Astrocyte (in vitro differentiated cells and primary cell): ENCODE measurements around the gene JAK3.

ENCODE experiments used
- EZH2 ChIP-seq: IDR thresholded peaks from 2 replicates; pipeline ENCODE4 v1.6.1; 2012; ENCODE audit warnings: mild to moderate bottlenecking, low read length, inconsistent platforms; ENCODE audit not compliant: insufficient read depth
- TF ChIP-seq, protein P1 (sequence below): IDR thresholded peaks from 2 replicates; pipeline ENCODE4 v1.5.1; 2011; ENCODE audit warnings: low read depth, mild to moderate bottlenecking, inconsistent platforms, low read length, moderate library complexity; ENCODE audit not compliant: insufficient read depth

DNA sequence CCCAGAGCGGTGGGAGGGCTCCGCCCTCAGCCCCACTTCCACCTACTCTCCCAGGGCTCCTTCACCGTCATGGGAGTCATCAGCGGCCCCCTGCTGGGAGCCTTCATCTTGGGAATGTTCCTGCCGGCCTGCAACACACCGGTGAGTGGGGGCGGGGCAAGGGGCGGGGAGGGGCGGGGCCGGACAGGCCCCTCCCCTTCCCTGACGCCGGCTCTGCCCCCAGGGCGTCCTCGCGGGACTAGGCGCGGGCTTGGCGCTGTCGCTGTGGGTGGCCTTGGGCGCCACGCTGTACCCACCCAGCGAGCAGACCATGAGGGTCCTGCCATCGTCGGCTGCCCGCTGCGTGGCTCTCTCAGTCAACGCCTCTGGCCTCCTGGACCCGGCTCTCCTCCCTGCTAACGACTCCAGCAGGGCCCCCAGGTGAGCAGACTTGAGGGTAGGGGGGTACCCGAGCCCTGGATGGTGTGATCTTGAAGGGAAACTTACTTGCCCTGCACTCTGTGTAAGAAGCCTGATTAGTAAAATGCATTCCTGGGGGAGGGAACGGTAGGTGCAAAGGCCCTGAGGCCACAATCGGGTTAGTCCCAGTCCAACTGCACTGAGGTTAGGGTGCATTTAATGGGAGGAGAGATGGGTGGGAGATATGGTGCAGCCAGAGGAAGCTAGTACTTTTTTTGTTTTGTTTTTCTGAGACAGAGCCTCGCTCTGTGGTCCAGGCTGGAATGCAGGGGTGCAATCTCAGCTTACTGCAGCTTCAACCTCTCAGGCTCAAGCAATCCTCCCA is 36.0 kb upstream of the JAK3 start:
- TF ChIP-seq, protein P1, sequence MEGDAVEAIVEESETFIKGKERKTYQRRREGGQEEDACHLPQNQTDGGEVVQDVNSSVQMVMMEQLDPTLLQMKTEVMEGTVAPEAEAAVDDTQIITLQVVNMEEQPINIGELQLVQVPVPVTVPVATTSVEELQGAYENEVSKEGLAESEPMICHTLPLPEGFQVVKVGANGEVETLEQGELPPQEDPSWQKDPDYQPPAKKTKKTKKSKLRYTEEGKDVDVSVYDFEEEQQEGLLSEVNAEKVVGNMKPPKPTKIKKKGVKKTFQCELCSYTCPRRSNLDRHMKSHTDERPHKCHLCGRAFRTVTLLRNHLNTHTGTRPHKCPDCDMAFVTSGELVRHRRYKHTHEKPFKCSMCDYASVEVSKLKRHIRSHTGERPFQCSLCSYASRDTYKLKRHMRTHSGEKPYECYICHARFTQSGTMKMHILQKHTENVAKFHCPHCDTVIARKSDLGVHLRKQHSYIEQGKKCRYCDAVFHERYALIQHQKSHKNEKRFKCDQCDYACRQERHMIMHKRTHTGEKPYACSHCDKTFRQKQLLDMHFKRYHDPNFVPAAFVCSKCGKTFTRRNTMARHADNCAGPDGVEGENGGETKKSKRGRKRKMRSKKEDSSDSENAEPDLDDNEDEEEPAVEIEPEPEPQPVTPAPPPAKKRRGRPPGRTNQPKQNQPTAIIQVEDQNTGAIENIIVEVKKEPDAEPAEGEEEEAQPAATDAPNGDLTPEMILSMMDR = no peak
- TF ChIP-seq EZH2 = no peak
